ENCODE data around the gene CRYGN.

The CRYGN gene

DNA sequence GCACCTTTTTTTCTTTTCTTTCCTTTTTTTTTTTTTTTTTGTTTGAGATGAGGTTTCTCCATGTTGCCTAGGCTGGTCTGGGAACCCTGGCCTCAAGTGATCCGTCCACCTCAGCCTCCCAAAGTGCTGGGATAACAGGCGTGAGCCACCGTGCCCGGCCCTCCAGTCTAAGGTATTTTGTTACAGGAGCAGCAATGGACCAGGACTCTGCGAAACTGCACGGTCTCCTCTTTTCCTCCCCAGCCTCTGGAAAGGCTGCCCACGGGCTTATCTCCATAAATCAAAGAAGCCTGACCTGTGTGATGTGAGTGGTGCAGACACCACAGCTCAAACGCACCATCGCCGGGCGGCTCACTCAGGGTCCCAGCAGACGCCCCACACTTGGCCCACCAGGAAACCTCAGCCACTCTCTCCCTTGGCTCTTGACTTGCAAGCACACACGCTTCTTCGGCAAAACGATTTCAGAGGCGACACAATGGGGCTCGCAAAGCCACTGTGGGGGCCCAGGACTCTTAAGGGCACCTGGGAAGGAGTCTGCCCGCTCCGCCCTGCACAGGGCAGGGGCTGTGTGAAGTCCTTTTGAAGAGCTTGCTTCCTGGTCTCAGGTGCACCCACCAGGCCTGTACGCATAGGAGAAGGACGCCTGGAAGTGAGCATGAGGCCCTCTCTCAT is 50.7 kb downstream of the CRYGN start:
- no peak for DNase-seq

DNA sequence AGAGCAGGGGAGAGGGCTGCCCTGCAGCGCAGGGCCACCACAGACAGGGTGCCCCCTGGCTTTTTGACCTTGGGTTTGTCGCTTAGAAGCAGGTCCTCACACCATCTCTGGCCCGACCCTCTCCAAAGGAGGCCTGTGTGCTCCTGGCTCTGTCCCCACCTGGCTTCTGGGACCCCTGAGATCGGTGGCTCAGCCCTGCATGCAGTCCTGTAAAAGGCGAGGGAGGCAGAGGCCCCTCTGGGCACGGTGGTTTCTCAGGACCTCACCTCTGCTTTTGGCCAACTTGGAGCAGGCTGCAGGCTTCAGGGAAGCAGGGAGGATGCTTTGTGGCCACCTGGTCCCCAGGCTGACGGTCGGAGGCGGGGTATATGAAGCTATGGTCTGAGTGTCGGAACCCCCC is 51.5 kb downstream of the CRYGN start:
- DNase-seq: no peak

DNA sequence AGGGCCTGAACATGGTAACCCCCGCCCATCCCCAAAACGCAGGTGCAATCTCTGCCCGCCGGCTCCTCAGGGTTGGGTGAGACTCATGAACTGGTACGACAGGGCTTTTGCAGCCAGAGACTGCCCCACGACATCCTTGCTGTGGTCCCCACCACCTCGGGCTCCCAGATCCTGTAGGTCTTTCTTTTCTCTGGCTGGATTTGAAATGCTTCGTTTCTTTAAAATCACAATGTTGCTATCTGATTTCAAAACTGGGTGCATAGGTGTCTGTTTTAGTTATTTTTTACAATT is 52.0 kb downstream of the CRYGN start:
- DNase-seq: no peak

DNA sequence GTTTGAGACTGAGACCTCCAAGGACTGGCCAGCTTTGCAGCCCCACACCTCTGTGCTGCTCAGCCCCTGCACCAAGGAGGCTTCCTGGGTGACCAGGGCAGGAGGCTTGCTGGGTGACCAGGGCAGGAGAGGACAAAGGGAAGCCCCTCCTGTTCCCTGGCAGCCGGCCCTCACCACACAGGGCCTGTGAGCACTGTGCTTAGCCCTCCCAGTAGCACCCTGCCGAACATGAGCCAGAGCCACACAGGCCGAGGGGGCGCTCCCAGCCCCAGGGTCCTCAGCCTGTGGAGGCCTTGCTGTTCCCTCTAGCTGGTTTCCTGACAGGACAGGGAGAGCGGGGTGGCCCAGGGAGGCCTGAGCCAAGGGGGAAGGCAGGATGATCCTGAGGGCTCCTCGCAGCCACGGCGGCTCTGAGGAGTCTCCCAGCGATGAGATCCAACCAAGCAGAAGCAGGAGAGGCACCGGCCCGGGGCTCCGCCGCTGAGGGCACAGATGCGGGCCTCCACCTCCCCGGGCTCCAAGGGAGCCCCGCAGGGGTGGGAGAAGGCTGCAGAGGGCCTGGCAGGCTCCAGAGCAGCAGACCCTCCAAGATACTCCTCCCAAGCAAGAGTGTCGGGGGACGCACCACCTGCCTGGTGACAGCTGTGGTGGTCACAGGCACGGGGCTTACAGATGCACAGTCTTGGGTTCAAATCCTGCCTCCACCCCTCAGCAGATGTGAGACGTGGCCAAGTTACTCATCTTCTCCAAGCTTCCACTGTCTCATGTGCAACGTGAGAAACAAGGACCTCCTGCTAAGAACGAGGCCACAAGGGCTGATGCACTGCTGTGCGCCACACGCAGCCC is 52.6 kb downstream of the CRYGN start:
- DNase-seq: no peak

DNA sequence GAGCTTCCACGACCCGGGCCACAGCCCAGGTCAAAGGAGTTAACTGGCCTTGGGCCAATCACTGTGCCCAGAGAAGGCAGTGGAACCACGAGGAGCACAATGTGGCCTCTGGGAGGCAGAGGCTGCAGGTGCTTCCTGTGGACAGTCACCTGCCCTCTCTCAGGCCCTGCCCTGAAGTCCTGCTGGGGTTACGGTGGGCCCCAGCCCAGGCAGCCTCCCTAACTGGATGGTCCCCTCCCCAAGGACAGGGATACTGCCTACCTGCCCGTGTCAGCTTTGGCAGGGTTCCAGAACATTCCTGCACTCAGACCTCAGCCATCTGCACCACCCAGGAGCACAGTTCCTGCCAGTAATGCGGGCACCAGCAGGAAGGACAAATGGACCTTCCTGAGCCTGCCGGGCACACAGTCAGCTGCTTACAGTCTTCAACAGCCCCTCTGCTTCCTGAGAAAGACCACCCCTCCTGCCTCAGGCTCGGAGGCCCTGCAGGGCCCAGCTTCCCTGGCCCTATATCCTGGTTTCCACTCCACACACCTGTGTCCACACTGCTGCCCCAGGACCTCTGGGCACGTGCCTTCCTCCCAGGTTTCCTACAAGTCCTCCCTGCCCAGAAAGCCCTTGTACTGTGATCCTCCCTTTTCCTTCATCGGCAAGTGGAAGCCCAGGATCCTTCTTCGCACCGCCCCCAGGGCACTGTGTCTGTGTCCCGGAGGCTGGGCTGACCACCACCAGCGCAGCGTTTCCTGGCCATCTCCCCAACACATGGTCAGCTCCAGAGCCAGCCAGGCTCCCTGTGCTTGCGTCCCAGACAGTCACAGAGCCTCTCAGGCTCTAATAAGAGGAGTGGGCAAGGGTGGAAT is 53.4 kb downstream of the CRYGN start:
- no peak for DNase-seq

DNA sequence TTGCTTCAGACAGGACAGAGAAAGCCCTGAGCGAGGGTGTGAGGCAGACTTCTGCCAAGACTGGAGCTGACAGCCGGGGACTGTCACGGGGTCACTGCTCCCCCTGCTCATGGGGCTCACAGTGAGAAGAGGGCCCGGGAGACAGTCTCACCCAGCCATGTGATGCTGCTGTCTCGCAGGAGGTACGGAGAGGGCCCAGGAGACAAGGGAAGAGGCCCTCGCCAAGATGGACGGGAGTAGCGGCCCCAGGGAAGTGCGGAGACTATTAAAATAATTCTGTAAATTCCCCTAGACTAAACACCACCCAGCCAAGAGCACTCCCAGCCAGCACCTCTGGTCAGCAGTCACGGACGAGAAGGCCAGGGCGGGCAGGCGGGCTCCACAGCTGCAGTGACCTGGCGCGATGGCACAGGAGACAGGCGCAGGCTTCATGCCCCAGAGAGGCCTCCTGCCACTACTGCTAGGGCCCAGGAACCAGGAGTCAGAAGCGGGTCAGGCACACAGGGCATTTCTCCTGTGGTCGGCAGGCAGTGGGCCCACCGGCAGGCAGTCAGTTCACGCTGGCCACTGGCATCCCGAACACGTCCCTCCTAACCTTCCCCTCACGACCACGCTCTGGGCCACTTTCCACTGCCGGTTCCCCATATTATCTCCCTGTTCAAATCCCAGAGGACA is 54.2 kb downstream of the CRYGN start:
- no peak for DNase-seq

DNA sequence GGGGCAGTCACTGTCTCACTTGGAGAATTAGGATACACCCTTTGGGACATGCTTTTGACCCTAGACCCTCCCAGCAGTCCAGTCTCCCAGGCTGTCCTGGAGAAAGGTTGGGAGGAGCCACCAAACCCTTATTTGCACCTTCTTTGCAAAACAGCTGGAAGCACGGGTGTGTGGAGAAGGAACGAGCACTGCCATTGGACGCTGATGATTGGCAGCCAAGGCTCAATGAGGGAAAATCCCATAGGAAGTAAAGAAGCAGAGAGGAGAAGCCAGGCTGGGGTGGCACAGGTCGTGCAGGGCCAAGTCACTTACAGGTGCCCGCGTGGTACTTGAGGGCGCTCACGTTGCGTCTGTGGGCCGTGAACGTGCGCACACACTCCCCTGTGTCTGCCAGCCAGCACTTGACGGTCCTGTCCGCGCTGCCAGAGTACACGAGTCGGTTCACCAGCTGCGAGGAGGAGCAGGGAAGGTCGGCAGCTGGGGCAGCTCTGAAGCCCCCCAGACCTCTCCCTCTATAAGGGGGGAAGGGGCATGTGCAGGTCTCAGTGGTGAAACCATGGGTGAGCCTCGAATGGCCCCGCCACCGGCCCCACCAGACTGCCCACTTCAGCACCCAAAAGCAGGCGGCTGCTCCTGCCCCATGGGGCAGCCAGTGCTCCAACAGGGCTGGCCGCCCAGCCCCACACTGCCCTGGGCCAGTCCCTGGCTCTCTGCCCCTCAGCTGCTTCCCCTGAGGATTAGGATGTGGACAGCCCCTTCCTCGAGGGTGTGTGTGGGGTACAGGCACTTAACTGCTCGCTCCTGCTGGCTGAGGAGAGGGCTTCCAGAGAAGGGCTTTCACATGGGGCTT is 54.9 kb downstream of the CRYGN start:
- DNase-seq: no peak

DNA sequence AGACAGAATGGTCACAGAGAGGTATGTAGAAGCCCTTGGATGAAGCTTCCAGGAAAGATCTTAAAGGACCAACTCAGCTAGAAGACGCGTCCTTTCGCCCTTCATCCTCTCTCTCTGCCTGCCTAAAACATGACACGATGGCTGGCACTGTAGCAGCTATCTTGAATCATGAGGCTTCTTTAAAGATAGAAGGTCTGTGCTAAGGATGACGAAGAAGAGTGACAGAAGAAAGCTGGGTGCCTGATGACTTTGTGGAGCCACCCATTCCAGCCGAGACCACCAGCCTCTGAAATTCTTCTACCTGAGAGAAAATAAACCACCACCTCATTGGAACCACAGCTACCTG is 55.6 kb downstream of the CRYGN start:
- no peak for DNase-seq

DNA sequence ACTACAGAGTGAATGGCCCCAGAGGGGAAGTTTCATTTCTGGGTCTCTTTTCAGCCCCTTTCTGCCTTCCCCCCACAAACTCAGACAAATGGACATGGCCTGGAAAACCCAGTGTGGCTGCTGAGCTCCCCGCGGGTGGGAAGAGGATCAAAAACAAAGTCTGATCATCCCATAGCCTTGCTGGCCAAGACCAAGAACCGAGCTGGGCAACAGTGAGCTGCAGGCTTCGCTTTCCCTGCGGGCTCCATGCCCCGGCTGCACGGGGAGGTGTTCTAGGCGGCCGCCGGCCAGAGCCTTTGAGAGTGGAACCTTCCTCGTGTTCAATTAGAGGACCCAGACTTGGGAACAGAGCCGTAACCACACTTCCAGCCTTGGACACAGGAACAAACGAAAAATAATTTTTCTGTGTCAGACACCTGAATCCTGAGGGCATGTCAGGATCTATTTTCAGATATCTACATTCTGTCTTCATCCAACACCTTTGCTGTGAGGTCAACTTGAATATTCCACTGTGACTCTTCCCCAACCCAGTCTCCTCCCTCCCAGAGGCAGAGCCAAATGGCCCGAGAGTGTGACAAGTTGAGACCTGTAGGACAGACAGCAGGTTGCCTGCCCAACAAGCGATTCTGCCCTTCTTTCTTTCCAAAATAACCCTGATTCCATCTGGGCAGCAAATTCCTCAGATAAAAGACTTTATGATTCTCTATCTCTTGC is 56.1 kb downstream of the CRYGN start:
- DNase-seq: no peak

DNA sequence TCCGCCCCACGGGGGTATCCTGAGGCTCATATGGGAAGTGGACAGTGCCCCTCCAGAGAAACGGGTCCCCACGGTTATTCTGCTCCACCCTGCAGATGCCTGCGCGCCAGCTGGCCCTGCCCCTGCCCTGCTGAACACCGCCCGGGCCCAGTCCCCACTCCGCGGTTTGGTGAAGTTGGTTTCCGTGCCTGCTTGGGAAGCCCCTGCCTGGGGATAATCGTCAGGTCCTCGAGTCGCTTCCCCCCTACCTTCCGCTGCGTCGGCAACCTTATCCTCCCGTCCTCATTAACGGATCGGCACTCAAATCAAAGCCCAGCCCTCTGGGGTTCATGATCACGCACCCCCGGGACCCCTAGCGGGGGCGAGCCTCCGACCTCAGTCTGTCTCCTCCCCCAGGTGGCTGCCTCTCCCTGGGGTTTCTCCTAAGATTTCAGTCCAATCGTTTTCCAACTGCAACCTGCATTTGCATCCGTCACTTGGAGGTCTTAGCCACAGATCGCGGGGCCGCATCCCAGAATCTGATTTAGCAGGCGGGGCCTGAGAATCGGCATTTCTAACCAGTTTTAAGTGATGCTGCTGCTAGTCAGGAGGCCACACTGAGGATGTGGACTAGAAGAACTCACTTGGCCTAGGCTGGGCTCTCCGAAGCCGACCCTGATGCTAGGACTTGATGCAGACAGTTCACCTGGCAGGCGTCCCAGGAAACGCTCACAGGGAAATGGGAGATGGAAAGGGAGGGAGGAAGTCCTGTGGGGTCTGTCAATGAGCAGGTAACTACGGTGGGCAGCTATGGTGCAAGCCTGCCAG is 57.7 kb downstream of the CRYGN start:
- DNase-seq: no peak

DNA sequence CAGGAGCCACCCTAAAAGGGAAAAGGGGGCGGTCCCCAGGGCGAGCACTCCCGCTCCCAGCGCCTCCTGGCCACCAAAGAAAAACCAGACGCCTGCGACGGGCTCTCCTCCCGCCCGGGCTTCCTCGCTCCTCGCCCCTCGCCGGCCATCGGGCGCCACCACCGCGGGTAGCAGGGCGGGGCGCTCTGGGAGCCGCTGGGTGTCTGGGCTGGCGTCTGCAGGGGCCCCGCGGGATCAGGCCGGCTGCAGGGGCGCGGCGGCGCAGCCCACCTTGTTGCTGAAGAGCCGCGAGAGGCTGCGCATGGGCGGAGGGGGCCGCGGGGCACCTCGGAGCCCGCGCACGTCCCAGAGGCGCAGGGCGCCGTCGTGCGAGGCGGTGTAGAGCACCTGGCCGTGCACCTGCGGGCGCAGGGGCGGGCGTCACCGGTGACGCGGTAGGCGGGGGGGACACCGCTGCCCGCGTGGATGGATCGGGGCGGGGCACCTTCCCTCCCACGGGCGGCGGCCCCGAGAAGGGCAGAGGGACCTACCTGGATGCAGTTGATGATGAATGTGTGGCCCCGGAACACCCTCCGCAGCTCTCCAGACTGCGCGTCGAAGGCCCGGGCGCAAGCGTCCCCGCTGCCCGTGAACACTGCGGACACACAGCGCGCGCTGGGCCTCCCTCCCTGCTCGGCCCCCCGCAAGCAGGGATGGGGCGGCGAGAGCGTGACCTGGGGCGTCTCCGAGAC is 58.4 kb downstream of the CRYGN start:
- DNase-seq: no peak

DNA sequence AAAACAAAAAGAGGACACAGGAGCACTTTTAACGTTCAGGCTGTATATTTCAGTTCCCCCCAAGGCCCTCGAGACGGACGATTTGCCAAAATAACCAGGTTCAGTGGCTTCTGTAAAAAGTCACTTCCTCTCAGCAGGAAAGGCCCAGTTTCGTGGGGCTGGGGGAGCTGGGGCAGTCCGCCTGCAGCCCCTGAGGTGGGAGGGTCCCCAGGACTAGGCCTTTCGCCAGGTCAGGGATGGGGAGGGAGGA is 58.9 kb downstream of the CRYGN start:
- peak; percentile 54 for DNase-seq

DNA sequence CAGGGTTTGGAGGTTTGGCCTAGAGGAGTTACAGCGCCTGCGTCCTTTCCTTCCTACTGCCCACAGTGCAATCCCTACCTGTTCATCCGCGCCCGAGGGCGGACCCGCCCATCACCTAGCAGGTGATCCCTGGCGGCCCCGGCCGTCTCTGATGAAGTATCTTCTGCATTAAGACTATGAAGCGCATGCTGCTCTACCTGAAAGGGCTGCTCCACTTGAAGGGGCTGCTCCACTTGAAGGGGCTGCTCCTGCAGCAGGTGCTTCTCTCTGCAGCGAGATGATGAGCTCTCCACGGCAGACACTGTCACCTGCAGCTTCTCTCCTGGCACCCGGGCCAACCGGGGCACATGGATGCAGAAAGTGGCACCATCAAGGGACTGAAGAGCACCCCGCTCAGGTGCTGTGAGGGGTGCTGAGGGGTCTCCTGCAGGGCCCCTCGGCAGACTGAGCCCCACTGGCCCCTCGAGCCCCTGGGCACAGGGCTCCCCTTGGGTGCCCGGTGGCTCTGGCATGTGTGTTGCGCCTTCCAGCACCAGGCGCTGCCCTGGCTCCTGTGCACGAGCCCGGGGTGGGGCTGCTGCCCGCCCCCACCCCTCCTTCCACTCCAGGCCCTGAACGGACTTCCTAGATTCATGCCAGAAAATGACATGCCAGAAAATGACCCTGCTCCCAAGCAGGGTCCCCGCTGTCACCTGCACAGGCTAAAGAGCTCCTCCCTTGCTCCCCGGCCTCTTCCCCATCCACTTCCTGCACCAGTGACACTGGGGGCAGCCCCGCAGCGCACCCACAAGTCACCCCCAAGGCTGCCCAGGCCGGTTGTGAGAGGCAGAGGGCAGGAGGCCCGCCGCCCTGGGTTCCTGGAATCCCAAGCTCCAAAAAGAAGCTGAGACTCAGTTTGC is 59.5 kb downstream of the CRYGN start:
- no peak for DNase-seq

DNA sequence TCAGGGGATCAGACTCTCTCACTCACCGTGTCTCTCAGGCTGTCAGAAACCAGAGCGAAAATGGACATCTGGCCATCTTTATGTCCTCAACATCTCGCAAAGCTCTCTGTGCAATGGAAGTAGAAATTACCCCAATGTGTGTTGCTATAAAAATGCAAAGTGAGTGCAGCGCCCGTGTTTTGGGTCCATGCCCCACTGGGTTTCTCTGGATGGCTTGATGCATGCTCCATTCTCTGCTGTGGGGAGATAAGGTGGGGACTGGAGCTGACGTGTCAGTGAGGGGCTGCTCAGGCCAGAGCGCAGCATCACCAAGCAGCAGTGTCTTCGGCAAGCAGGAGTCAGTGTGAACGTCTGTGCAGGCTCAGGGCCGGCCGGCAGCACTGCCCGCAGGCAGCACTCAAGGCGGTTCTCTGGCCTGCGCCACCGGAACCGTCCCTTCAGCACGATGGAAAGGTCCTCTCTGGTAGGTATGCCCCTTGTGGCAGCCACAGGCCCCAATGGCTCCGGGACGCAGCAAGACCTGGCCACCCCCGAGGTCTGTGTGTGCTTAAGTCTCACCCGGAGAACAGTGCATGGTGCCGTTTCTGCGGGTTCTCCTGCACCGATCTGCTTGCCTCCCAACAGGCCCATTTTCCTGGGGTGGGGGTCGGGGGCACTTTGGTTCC is 60.3 kb downstream of the CRYGN start:
- no peak for DNase-seq

DNA sequence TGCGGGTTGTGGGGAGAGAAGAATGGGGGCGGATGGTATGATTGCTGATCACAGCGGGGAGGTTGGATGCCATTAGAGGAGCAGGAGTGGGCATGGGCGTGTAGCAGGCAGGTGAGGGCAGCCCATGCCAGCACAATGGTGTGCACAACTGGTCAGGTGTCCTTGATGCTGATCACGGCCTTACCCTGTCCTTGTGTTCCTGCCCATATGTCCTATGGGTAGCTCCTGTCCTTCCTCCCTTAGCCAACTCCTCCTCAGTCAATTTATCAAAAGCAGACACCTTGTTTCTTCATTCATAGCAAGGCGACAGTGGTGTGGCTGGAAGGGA is 60.8 kb downstream of the CRYGN start:
- no peak for DNase-seq
